Fibroblast of the conjunctiva (primary cell): ENCODE results near the gene CD300LD.
A peak's percentile ranks its signal among the peaks of the same experiment; 100 is the strongest.
"Not testable (repeated sequence)": the region's sequence is repeated elsewhere in the genome, so short reads cannot be mapped to it uniquely, and the experiment has no call there.

Experiments used
- DNase-seq: peaks from one replicate; pipeline ENCODE4 v3.0.0-alpha.2; 2010; ENCODE audit warnings: low read depth

The CD300LD gene

DNA sequence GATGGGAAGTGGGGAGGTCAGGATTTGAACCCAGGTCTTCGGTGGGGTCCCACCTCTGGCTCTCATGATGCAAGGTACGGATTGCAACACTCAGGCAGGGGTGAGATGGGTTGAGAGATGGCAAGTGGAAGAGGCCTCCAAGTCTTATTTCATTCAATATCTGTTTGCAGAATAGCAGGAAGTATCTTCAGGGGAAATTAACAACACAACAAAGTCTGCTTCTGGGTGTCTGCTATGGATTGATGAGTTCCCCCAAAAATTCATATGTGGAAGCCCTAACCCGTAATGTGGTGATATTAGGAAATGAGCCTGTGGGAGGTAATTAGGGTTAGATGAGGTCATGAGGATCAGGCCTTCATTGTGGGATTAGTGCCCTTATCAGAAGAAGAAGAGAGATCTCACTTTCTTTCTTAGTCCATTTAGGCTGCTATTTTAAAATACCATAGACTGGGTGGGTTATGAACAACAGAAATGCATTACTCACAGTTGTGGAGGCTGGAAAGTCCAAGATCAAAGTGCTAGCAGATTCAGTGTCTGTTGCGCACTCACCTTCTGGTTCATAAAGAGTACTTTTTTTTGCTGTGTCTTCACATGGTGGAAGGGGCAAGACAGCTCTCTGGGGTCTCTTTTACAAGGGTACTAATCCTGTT is 20.3 kb downstream of the CD300LD start:
- no peak for DNase-seq

DNA sequence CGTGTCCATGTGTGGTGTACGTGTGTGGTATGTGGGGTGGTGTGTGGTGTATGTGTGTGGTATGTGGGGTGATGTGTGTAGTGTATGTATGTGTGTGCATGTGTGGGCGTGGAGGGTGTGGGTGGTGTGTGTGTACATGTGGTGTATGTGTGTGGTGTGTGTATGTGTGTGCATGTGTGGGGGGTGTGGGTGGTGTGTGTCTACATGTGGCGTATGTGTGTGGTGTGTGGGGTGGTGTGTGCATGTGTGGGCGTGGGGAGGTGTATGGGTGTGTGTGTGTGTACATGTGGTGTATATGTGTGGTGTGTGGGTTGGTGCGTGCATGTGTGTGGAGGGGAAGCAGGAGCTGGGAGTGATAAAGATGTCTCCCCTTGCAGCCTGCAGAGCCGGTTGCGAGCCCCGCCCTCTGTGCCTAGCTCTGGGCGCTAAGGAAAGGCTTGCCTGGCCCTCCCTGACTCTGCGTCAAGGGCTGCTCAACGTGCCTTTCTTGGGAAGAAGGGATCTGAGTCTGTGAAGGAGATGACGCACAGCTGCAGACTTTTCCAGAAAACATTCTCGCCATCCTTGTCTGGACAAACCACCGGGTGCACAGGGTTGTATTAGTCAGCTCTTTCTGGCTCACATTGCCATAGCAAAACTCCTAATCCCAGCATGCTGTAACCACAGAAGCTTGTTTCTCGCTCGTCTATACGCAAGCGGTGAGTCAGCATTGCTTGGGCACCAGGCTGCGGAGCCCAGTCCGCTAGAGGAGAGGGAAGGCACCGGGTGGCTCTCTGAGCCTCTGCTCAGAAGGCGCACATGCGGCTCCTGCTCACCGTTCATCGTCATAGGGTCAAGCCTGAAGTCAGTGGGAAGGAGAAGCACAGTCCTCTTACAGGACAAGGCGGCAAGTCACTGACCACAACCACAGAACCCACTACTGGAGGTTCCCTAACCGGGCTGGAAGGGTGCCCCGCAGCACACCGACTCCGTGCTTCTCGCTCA is 22.8 kb downstream of the CD300LD start:
- DNase-seq = peak; percentile 10

DNA sequence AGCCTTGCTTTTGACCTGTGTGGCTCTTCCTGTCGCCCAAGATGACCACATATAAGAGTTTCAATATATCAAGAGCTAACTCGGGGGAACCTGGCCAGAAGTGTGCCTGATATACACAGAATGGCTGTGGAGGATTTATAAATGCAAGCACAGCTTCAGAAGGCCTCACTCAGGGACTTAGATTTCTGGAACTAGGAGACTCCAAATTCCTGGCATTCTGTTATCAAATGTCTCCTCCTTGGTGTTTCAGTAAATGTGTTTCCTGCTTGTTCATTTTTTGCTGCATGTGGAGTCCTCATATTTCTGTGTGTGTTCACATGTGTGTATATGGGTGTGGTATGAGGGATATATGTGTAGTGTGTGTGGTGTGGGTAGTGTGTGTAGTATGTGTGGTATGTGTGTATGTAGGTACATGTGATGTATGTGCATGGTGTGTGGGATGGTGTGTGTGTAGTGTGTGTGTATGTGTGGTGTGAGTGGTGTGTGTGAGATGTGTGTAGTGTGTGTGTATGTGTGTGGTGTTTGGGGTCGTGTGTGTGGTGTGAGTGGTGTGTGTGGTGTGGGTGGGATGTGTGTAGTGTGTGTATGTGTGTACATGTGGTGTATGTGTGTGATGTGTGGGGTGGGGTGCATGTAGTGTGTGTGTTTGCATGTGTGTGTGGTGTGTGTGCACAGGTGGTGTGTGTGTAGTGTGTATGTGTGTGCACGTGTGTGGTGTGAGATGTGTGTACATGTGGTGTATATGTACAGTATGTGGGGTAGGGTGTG is 23.8 kb downstream of the CD300LD start:
- DNase-seq = no peak

DNA sequence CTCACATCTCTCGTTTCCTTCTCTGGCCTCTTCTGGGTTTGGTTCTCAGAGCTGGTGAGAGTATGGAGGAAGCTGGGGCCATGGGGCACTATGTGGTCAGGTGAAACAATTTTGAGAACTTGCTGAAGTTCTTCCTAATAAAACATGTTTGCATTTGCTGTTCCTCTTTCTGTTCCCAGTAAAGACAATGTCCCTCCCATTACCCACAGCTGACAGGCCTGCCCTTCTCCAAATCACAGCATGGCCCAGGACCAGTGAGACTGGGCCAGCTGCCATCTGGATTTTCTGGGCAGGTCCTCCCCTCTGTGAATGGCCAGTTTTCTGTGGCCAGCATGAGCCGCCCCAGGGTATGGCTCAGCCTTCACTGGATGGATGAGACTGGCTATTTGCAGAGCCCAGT is 24.7 kb downstream of the CD300LD start, which contains the start of gene CD300H:
TSS of gene CD300H (minus strand) at position 113 of the 400 bp plus-strand sequence.
- DNase-seq = no peak

DNA sequence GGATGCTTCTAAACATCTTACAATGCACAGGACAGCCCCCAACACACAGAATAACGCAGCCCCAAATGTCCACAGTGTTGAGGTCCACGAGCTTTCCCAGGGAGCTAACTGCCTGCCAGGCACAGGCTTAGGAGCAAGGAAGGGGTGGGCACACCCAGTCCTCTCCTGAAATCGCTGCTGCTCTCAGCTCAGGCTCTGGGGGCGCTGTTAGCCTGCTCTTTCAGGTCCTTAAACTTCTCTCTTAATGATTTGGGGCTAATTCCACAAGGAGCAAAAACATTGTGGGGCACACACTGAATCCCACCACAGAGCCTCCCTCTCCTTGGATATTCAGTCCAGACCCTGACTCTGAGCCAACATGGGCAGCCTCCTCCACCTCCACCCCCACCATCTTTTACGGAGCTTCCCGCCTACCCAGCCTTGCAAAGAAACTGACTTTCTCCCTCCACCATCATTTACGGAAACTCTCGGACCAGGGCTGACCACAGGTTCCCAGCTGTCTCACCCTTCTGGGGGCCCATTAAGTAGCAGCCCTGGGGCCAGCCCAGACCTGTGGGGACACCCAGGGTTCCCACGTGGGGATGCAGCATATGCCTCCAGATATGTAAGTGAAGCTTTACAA is 25.8 kb downstream of the CD300LD start:
- DNase-seq = no peak

DNA sequence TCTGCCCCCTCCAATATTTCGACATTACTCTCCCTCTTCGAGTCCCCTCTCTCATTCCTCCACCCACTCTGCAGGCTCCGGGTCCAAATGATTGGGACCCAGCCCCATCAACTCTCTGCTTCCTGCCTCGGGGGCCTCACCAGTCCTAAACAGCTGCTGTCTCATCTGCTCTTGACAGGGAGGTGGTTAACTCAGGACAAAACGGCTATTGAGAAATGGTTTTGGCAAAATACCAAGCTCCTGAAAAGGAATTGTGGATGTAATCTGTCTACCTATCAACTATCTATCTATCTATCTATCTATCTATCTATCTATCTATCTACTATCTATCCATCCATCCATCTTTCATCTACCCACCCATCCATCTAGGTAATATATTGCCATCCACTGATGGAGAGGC is 27.0 kb downstream of the CD300LD start:
- DNase-seq = no peak

DNA sequence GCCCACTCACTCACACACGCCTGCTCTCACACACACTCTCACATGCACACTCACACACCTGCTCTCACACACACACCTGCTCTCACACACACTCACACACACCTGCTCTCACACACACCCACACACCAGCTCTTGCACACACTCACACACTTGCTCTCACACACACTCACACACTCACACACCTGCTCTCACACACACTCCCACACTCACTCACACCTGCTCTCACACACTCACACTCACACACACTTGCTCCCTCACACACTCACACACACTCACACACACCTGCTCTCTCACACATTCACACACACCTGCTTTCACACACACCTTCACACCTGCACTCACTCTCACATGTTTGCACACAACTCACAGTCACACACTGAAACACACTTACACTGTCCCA is 28.7 kb downstream of the CD300LD start:
- DNase-seq = no peak

DNA sequence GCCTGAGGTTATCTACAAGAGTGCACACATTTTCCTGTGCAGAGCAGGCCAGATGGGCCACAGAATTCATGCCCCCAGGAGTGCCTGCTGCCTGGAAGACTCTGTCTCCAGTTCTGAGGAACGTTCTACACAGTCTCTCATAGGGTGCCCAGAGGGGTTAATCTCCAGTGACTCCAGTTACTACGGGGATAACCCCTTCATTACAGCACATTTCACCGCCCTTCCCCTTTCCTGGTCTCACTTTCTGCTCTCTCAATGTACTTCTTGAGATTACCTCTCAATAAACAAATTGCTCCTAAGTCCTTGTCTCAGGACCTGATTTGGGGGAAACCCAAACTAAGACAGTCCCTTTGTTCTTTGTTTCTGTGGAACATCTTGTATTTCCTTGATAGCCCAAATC is 30.5 kb downstream of the CD300LD start:
- DNase-seq = no peak

DNA sequence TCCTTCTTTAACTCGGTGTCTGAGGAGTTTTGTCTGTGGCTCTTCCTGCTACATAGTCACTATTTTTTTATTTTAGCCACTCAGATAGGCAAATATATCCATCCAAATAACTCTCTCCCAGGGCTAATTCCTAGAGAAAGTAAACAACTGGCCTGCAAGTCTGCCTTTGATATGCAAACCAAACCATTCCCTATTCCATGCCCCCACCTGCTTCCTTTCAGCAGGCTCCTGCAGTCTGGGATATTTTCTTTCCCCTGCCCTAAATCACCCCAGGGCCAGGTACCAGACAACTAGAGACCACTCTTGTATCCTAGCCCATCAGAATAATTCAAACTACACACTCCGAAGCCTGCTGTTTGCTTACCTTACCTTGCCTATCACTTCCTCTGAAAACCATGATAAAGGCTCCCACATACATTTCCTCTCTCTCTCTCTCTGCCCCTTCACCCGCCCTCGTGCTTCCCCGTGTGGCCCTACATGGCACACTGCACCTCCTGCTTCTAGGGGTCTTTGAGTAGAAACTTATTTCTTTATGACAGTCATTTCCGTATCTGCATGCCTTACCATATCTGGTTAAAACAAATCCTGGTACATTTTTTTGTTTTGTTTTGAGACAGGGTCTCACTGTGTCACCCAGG is 33.1 kb downstream of the CD300LD start:
- DNase-seq = no peak

DNA sequence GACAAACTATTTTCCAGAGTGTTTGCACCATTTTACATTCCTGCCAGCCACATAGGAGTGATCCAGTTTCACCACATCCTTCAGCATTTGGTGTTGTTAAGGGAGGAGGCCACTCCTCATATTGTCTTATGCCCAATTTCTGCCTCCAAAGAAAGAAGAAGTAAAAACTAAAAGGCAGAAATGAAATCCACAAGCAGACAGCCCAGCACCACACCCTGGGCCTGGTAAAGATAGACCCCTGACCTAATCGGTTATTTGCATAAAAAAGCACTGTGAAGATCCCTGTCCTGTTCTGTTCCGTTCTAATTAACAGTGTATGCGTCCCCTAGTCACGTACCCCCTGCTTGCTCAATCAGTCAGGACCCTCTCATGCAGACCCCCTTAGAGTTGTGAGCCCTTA is 33.7 kb downstream of the CD300LD start:
- DNase-seq = not testable (repeated sequence)

DNA sequence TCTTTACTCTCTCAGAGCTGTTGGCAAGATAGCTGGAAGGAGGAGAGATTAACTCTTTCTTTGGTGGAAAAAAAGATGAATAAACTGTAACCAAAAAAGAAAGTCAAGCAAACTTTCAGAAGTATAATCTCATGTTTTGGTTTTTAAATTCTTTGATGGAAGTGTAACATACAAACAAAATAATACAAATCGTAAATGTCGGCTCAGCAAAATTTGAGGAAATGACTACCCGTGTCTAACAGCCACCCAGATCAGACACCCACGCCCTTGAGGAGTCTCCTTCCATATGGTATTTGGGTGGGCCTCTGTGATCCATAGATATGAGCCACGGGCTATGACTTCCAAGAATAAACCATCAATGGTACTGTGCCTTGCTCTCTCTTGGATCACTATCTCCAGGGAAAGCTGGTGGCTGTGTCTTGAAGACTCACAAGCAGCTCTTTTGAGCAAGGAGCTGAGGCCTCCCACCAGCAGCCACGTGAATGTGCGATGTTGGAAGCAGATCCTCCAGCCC is 36.6 kb downstream of the CD300LD start:
- DNase-seq = no peak

DNA sequence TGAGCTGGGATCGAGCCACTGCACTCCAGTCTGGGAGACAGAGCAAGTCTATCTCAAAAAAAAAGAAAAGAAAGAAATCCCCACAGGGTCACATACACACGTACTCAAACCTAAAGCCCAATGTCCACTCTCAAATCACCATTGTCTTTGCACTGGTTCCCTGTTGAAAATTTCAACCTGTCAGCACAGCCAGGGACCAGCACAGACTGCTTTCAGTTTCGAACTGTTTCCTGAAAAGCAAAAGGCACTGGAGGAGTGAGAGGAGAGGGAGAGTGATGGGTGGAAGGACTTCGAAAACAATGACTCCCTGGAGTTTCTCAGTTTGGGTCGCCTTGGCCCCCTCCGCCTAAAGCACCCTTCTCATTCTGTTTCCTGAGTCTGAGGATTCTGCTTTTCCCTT is 37.2 kb downstream of the CD300LD start:
- DNase-seq = no peak

DNA sequence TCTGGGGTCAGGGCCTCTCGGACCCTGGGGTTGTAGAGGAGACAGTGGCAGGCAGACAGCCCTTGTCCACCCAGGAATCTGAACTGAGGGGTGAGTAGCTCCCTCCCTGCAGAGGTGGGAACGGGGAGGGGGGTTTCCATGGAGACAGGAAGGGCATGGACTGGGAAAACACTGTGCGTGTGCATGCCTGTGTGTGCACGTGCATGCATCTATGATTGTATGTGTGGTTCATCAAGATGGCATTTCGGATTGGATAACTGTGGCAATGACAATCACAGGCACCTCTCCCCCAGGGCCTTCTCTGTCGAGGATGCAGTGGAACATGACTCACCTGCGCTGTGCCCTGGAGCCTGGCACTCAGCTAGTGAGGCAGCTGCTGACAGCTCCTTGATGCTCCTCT is 40.0 kb downstream of the CD300LD start:
- DNase-seq = no peak

DNA sequence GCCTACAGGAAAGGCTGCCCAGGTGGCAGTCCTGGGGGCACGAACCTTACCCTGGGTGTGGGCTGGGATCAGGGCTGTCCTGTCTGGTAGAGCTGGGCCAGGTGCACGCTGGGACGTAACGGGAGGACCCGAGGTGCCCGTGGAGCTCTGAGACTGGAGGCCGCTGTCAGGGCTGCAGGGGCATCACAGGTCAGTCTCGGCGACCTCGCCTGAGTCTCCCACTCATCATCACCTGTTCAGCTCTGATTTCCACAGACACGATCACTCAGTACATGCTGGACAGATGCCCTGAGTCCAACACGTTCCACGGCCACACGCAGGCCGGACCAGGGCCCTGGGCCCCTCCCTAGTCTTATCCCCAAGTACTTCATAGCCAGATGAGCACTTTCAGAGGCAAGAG is 41.5 kb downstream of the CD300LD start:
- DNase-seq = no peak

DNA sequence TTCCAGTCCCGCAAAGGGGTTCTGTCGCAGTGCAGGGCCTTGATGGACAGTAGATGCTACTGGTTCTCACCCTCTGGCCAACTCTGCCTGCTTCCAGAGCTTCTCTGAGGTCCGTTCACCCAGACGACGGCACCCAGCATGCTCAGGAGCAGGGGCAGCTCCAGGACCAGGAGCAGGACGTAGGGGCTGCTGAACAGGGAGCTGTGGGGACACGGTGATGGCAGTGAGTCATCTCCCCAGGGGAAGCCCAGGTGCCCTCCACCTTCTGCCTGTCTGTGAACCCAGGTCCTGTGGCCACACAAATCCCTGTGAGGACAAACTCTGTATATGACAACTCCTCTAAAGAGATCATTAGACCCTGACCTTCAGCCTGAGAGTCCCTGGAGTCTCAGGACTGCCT is 42.7 kb downstream of the CD300LD start:
- no peak for DNase-seq

DNA sequence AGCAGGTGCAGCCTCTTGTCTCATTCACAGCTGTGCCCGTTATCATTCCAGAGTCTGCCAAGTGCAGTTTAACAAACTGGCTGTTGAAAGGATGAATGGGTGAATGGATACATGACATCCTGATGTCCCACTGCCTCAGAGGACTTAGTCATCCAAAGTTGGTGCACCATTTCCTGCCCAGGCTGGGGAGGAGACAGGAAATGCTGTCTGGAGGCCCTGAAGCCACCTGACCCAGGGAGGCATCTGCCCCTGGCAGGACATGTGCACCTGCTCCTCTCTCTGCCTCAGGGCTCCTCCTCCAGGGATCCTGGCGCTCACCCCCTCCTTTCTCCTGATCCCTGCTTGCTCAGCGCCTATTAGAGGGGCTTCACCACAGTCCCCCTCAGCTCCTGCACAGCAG is 44.3 kb downstream of the CD300LD start:
- DNase-seq = no peak

DNA sequence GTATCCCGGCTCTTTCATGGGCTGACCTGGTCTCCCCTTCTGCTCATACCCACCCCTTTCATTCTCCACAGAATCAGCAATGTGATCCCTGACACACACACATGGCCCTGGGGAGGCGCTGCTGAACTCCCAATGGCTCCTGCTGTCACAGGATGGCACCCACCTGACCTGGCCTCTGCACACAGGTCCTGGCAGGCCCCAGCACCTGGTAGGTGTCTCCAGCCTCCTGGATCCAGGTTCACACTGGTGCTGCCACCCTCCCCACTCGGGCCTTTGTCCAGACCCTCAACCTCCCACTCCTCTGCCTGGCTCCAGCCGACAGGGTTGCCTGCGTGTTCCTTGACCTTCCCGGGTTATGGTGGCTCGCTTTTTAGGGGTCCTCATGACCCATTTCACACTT is 44.8 kb downstream of the CD300LD start:
- no peak for DNase-seq

DNA sequence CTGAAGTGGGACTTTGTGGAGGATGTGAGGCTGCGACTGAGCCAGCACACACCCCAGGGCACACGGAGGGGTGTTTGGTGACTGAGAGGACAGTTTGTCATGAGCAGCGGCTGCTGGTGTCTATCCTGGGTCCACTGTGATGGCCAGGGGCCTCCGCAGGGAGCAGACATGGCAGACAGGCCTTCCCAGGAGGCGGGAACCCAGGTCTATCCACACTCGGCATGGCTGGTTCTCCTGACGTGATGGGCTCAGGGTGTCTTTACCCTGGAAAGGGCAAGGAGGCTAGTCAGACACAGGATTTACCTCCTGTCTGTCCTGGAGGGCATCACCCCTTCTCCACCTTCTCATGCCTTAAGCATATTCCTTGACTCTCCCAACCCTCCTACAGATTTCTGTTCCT is 45.5 kb downstream of the CD300LD start:
- DNase-seq = no peak

DNA sequence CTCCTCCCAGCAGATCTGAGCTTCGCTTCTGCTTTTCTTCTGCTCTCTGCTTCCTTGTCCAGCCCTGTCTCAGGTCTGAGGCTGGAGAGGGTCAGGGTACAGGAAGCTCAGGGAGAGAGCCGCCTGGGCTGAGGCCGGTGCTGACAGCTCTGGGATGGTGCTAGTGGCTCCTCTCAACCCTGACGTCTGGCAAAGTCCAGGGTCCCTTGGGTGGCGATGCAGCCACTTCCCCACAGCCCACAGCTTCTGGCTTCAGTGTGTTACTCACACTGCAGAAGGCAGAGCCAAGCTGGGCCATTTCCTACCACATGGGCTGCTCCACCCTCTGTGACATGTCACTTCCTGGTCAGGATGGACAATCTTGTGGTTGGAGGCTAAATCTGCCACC is 46.2 kb downstream of the CD300LD start, which contains the start of gene CD300C:
TSS of gene CD300C (minus strand) at position 273 of the 388 bp plus-strand sequence. CDS start 333 bp downstream, outside the sequence.
- no peak for DNase-seq

DNA sequence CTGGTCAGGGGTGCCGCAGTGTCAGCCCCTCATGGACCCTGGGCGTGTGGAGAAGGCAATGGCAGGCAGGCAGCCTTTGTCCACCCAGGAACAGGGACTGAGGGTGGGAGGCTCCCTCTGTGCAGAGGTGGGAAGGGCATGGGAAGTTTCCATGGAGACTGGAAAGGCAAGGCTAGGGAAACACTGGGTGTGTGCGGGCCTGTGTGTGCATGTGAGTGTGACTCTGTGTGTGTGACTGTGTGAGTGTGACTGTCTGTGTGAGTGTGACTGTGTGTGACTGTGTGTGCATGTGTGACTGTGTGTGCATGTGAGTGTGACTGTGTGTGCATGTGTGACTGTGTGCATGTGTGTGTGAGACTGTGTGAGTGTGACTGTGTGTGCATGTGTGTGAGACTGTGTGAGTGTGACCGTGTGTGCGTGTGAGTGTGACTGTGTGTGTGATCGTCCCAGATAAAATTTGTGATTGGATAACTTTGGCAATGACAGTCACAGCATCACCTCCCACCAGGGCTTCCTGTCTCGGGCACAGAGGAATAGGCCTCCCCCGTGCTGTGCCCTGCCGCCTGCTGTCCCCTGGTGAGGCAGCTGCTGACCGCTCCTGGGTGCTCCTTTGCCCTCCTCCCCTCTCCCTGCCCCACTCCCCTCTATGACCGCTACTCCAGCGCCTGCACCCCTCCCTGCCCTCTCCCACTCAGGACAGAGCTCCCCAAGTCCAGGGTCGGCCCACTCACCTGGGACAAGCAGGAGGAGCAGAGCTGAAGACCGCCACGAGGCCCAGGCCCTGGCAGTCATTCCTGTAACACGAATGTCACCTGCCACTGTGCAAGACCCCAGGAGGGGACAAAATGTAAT is 46.9 kb downstream of the CD300LD start:
- no peak for DNase-seq
